ENCODE data around the gene FOXO1. TPM values are rescaled to one million over a fixed set of nuclear protein-coding genes. Genes with fewer than 3 reads are reported as not detected.

Gene FOXO1
- total and polyA plus RNA-seq, 2 of the 13 experiments (the other 11 are each of a cell fraction or from before 2014, with no cell fraction given): 8.1 to 13.1 TPM

GRCh38 chr13:40589285-40590109 lies 76.9 kb downstream of the FOXO1 start:
- Histone ChIP-seq H3K4me2 (ENCODE audit: low read depth, low read length) (no peak overlapping the region), H3K27ac (ENCODE audit: extremely low read length, insufficient read depth, low read length) (peak overlapping the region; percentile 25), H3K79me2 (ENCODE audit: insufficient read depth, low read length) (peaks cover 100% of the 10 kb centered on the region), H3K4me3 (replicated peaks in 1 of 3; ENCODE audit: insufficient read depth in 1 of 3, low read depth in 2 of 3, low read length in 3 of 3) (no peak overlapping the region), H3K9me3 (ENCODE audit: low read length) (no peaks in the 10 kb centered on the region), H2AFZ (ENCODE audit: low read length) (no peak overlapping the region), H3K36me3 (replicated peaks in 1 of 2; ENCODE audit: control insufficient read depth in 1 of 2, insufficient read depth in 2 of 2, low read length in 2 of 2) (peaks cover 0 to 5% of the 10 kb centered on the region in 2 experiments; a peak in 2 of 5 replicates), H3K4me1 (ENCODE audit: insufficient read depth, low read length) (peaks cover 76% of the 10 kb centered on the region), H3K9ac (ENCODE audit: insufficient read depth, low read depth, low read length) (no peak overlapping the region), H3K27me3 (ENCODE audit: control insufficient read depth in 1 of 2, insufficient read depth in 2 of 2, low read length in 2 of 2) (no peaks in the 10 kb centered on the region), H4K20me1 (ENCODE audit: insufficient read depth, low read length) (peaks cover 80% of the 10 kb centered on the region)
- DNase-seq (ENCODE audit: low spot score) (peak; percentile 56), FAIRE-seq (peak; percentile 4), ATAC-seq (peak; percentile 80)
- intact Hi-C loops (cut with micrococcal nuclease; ENCODE audit: unreplicated experiment) (no loop called here), in situ Hi-C loops (cut with HindIII; ENCODE audit: extremely low pct_ligation_motif_present, low pct_unique_long_range_greater_than_20kb) (no loop called here)
- TF ChIP-seq ZBTB26 (CRISPR knock-in tag; IDR thresholded peaks at IDR 0.05; ENCODE audit: borderline replicate concordance) (no peak), ARID2 (CRISPR knock-in tag; IDR thresholded peaks at IDR 0.05; ENCODE audit: borderline replicate concordance) (no peak), ZHX2 (IDR thresholded peaks at IDR 0.05; ENCODE audit: low read depth) (no peak), ZHX2 (CRISPR knock-in tag; IDR thresholded peaks at IDR 0.05; ENCODE audit: borderline replicate concordance) (no peak), SAP130 (CRISPR knock-in tag; IDR thresholded peaks at IDR 0.05; ENCODE audit: low read depth) (peak; percentile 60), SOX13 (IDR thresholded peaks at IDR 0.05) (no peak), SOX13 (CRISPR knock-in tag; conservative IDR thresholded peaks at IDR 0.05 in 1 of 2, IDR thresholded peaks at IDR 0.05 in 1 of 2) (peak in 1 of 2 experiments; percentile 33; a peak in 1 of 4 replicates), FOXA3 (CRISPR knock-in tag; IDR thresholded peaks at IDR 0.05) (peak; percentile 30; the same call in 1 of the 2 replicates), SNAI1 (CRISPR knock-in tag; IDR thresholded peaks at IDR 0.05; ENCODE audit: borderline replicate concordance) (no peak), ETV5 (CRISPR knock-in tag; IDR thresholded peaks at IDR 0.05; ENCODE audit: borderline replicate concordance) (peak; percentile 35; the same call in 1 of the 2 replicates), FOXA1 (IDR thresholded peaks at IDR 0.05) (no peak), FOXA1 (CRISPR knock-in tag; IDR thresholded peaks at IDR 0.05) (peak; percentile 61), SOX5 (CRISPR knock-in tag; IDR thresholded peaks at IDR 0.05; ENCODE audit: borderline replicate concordance) (peak; percentile 18; the same call in 1 of the 2 replicates), ZNF639 (CRISPR knock-in tag; conservative IDR thresholded peaks at IDR 0.05) (no peak)
- TF ChIP-seq, protein P1, sequence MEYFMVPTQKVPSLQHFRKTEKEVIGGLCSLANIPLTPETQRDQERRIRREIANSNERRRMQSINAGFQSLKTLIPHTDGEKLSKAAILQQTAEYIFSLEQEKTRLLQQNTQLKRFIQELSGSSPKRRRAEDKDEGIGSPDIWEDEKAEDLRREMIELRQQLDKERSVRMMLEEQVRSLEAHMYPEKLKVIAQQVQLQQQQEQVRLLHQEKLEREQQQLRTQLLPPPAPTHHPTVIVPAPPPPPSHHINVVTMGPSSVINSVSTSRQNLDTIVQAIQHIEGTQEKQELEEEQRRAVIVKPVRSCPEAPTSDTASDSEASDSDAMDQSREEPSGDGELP (IDR thresholded peaks at IDR 0.05; ENCODE audit: borderline replicate concordance, low read depth): peak; percentile 74; the same call in 1 of the 2 replicates
- 91% methylated on average over 4 of the region's 4 CpGs for WGBS (ENCODE audit: low lambda C conversion rate)
- CTCF ChIA-PET (ENCODE audit: low intra/inter-chr PET ratio, low total read pairs): no interaction called here
- no TSS peak for BruUV-seq (replicated peaks)
- POLR2A ChIA-PET: interaction anchor here (1.0 kb wide), 1 partner anchor 75 kb away, joined by 3 read pairs; no protein-coding TSS in a partner anchor
